GM18499 (cell line): Measurements from ENCODE around the gene LCE3A.
"Not testable (repeated sequence)": the region's sequence is repeated elsewhere in the genome, so short reads cannot be mapped to it uniquely, and the experiment has no call there.

Experiments used
- ATAC-seq: cut with Tn5 transposase; IDR thresholded peaks from one replicate; pipeline ENCODE4 v1.9.1; 2021; ENCODE audit warnings: moderate number of reproducible peaks; ENCODE audit not compliant: insufficient read depth, unreplicated experiment

Gene LCE3A, protein sequence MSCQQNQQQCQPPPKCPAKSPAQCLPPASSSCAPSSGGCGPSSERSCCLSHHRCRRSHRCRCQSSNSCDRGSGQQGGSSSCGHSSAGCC

DNA sequence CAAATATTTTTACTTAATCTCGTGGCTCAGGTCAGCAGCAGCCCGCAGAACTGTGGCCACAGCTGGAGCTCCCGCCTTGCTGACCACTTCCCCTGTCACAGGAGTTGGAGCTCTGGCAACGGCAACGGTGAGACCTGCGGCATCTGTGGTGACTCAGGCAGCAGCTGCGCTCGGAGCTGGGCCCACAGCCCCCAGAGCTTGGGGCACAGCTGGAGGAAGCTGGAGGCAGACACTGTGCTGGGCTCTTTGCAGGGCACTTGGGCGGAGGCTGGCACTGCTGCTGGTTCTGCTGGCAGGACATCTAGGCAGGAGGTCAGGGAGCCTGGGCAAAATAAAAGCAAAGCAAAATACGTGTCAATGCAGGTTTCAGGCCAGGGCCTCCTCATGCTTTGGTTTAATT lies at the start of gene LCE3A:
LCE3A (minus strand) TSS at position 301 of the 400 bp plus-strand sequence; CDS start at position 301, 0 bp downstream.
- no peak for ATAC-seq

DNA sequence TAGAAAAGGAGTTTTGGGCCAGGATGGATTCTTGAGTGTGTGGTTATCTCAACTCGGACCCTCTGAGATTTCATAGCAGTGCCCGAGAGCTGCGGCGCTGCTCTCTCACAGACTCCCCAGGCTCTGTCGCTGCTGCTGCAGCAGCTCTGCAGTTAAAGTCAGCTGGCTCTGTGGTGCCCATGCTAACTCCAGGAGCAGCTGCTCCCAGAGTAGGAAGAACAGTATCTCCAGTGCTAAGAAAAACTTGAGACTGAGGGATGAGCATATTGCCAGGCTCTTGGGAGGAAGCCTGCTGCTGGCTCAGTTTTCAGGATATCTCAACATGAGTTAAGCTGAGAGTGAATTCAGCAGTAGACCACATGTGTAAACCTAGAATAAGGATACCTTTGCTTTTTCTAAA lies 44.7 kb upstream of the LCE3A start:
- ATAC-seq: no peak

DNA sequence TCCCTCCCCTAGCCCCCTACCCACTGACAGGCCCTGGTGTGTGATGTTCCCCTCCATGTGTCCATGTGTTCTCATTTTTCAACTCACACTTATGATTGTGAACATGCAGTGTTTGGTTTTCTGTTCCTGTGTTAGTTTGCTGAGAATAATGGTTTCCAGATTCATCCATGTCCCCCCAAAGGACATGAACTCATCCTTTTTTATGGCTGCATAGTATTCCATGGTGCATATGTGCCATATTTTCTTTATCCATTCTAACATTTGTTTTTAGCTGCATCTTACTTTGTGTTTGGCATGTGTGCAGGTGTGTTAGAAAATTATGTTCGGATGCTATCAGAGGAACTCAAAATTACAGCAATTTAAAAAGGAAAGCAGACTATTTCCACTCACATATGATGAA lies 43.3 kb upstream of the LCE3A start:
- ATAC-seq: not testable (repeated sequence)

DNA sequence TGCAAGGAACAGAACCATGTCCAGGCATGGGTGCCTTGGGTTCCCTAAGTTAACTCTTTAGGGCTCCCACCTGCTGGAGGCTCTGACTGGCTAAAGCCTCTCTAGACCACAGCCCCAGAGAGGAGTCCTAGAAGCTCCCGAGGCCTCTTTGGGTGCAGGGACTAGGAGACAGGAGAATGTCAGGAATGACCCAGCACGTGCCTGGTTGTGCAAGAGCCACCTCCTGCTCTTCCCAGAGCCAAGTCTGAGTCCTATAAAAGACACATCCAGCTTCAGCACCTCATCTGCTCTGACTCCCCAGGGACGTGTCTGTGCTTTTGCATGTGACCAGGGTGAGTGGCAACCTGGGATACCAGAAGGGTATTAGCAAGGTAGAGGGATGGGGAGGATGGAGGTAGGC lies 40.2 kb upstream of the LCE3A start, which contains the start of gene LCE2D:
LCE2D (plus strand) TSS at position 283 of the 400 bp plus-strand sequence. CDS start 726 bp downstream, outside the sequence.
- no peak for ATAC-seq

DNA sequence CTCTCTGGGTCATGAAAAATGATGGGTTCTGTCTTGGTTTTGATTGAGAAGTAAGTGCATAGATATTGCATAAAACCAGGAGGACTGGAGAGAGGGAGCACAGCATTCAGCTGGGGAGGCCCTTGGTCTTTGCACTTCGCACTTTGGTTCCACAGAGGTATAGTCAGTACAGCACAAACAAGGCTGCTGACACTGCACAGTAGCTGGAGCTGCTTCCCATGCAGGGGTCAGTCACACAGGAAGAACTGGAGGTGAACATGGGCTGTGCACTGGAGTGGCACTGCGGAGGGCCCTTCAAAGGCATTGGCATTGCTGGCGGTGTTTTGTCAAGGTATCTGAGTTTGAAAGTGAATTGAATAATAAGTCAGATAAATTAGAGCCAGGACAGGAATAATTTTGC lies 35.7 kb upstream of the LCE3A start:
- ATAC-seq: no peak

DNA sequence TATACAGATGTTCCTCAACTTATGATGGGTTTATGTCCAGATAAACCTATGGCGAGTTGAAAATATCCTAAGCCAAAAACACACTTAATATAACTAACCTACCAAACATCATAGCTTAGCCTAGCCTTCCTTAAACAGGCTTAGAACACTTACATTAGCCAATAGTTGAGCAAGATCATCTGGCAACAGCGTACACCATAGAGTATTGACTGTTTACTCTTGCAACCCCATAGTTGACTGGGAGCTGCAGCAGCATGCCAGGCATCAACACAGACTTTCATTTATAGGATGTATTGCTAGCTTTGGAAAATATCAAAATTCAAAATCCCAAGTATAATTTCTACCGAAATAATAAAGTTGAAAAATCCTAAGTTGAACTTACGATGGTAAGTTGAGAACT lies 34.8 kb upstream of the LCE3A start:
- no peak for ATAC-seq

DNA sequence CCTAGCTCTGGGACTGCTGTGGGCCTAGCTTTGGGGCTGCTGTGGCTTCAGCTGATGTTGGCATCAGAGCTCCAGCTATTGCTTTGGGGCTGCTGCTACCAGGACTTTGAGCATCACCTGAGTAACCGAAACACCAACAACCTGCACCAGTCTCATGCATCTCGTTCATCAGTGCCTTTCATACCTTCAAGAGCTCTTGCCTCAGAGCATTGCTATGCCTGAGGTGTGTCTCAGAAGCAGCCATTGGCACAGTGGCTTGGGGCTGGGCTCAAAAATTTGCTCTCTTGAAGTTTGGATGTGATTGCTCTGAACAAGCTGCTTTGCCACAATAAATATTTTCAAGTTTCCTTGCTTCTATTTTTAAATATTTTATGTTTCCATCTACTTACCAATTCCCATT lies 33.6 kb upstream of the LCE3A start:
- no peak for ATAC-seq

DNA sequence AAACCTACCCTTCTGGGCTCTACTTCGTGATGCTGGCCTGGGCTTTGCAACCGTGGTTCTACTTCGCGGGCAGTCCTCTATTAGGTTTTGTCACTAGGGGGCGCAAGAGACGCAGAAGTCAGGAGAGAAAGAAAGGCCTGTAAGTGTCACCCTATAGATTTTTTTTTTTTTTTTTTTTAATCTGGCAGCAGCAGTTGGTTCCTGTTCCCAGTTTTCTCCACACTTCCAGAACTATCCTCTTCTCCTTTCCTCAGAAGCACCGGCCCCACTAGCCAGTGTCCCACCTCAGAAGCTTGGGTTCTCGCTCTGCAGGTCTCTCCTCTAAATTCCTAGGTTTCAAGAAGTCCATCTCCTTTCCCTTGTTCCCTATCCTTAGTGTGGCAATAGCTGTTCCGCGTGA lies 31.2 kb upstream of the LCE3A start:
- ATAC-seq: no peak

DNA sequence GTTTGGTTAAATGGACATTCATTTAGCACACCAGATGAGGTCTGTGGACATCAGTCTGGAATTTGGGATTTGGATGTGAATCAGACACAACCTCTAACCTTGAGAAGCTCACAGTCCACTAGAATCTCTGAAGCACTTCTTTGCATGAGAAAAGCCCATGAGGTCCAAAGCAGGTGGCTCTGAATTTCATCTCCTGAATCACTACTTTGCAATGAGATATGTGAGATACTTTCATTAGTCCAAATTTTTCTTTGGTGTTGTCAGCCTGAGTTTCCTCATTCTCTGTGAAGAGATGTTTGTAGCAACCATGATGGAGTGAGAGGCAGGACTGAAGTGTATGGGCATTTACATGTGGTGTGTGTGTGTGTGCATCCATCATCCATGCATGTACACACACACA lies 23.8 kb upstream of the LCE3A start:
- ATAC-seq: no peak

DNA sequence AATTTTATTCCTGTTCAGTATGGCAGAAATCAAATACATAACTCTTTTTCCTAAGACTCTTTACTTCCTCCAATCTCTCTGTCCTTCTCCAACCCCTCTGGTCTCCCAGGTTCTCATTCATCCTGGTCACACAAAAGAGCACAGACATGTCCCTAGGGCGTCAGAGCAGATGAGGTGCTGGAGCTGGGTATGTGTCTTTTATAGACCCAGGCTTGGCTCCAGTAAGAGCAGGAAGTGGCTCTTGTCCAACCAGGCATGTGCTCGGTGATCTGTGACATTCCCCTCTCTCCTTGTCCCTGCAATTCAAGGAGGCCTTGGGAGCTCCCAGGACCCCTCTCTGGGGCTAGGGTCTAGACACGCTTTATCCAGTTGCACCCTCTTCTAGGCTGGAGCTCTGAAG lies 22.2 kb upstream of the LCE3A start:
- no peak for ATAC-seq

DNA sequence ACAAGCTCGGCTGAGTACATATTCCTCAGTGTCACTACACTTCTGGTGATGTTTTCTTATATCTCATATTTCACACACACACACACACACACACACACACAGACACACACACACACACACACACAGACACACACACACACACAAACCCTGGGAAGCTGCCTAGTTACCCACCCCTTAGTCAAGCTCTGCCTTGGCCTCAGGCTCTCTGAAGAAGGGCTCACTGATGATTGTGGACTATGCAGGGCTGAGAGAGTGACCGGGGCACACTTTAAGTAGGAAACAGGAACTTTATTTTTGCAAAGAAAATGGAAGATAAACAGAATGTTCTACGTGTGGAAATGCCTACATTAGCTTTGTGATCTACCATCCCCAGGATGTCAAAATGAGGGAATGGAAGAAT lies 21.0 kb upstream of the LCE3A start:
- ATAC-seq: no peak

DNA sequence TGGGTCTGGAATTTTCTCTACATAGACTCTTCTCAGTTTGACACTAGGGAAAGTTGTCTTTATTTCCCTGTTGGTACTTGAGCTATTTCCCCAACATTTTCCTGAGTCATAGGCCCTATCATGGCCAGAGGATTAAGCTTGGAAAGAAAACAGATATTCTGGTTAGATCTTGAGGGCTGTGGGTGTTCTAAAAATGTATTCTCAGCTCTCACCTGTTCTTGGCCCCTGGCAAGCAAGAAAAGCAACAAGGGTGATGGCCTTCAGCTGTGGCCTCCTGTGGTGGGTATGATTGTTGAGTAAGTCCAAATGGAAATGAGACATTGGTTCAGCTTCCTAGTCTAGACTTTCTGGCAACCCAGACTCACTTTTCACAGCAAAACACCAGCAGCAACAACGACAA lies 17.4 kb upstream of the LCE3A start:
- no peak for ATAC-seq

DNA sequence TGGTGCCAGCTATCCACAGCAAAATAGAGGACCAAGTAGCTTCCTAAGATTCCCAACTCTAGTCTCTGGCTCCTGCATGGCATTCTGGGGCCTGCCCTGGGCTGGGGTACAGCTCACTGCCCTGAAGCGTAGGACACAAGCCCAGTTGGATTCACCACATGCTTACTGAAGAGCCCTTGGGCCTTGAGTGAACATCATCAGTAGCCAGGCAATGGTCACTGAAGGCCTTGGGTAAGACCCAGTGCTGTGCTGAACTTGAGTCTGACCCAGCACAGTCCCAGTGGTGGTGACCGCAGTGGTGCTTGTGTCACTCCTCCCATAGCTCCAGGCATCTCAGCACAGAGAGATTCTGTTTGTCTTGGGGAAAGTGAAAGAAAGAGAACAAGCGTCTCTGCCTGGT lies 7.7 kb upstream of the LCE3A start:
- ATAC-seq: no peak

DNA sequence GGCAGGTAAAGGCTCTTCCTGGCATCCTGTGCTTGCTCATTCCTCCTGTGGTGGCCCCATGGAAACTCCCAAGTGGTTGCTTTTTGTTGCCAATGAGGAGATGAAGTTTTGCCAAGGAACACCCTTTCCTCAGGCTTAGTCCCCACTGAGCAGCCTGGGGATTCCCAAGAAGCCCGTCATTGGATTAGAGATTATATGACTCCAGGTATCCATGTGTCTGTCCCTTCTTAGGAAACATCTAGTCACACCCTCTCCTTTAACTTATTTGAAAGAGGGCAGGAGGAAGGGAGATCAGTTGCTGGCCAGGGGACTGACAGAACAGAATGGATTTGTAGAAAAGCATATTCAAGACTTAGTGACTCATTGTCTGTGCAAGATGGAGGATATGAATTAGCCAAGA lies 3.8 kb upstream of the LCE3A start:
- ATAC-seq: no peak

DNA sequence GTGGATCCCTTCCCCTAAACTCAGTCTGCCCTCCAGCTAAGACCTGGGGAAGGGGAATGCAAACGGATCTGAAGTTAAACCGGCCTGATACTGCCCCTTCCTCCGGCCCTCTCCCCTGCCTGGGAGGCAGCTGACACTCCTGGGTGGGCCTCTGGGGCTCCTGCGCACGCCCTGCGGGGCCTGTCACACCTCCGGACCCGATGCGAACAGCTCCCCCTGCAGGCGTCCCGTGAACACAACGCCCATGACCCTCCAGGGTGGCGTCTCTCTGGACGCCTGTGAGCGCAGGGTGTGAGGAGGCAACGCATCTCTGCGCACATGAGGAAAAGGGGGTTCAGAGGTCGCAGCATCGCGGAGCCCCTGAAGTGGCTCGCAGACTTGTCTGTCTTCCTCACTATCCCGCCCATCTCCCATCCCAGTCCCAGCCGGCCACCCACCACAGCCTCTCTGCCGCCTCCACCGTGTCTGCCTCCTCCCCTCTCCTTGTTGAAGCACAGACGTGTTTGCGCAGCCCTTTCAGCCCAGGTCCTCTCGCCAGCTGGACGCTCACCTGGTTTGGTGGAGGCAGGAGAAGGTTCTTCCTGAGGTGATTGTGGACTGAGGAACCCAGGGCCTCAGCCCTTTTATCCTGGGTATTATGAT lies 421 bp upstream of the LCE3A start:
- ATAC-seq: no peak

DNA sequence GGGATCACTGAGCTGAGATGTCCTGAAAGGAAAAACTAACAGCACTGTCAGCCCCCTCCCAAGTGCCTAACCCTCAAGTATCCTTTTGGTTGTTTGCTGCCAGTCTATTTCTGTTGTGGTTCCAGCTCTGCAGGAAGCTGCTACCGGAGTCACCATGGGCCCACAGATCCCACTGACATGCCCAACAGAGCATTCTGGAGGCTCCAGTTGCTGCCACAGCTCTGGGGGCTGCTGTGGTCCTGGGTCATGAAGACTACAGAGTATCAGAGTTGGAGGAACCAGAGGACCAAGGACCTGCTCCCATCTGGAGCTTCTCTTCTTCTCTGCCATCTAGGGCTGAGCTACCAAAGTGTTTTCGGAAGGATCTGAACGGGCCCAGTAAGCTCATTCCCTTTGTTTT lies 910 bp downstream of the LCE3A start:
- ATAC-seq: no peak

DNA sequence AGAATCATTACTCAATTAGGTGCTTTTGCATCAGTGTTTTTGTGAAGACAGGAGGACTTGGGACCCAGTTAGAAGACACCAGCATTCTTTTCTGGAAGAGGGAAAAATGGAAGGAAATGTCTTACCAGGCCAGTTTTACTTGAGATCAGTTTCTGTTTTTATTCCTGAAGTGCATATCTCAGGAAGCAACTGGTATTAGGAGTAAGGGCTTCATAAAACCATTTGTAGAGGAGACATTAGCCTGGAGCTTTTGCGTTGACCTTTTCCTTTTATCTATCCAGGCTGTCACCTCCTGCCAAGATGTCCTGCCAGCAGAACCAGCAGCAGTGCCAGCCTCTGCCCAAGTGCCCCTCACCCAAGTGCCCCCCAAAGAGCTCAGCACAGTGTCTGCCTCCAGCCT lies 9.4 kb downstream of the LCE3A start, which contains the start of gene LCE3B:
LCE3B (plus strand) TSS at position 301 of the 400 bp plus-strand sequence; CDS start at position 301, 0 bp downstream.
- ATAC-seq: no peak

DNA sequence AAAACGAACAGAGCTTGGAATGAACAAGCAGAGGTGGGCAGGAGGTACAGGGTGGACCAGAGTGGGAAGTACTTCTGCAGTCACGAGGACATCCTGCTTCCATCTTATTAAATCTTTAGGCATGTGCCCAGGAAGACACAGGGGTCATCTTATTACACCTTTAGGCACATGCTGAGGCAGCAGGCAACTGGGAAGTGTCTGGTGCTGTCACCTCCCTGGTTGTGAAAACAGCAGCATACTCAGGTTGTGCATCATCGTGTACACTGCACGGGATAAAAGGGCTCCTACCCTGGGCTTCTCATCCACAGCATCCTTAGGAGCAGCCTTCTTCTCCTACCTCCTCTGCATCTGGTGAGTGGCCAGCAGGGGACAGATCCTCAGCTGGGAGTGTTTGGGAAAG lies 23.0 kb downstream of the LCE3A start, which contains the start of gene LCE3C:
LCE3C (plus strand) TSS at position 301 of the 400 bp plus-strand sequence. CDS start 498 bp downstream, outside the sequence.
- no peak for ATAC-seq

DNA sequence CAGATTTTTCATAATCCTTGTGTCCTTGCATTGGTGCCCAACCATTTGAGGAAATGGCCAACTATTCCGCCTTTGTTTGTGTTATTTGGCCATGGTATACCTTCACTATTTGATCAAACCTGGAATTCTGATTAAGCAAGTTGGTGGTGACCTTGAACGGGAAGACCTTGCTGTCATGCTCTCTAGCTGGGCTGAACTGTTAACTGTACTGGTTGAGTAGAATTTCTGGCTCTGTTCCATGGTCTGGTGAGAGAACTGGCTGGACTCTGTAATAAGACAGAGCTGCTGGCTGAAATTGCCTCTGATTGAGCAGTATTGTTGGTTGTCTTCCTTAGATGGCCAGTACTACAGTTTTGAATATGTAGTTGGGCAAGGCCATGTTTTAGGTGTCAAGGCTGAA lies 25.9 kb downstream of the LCE3A start:
- ATAC-seq: no peak

DNA sequence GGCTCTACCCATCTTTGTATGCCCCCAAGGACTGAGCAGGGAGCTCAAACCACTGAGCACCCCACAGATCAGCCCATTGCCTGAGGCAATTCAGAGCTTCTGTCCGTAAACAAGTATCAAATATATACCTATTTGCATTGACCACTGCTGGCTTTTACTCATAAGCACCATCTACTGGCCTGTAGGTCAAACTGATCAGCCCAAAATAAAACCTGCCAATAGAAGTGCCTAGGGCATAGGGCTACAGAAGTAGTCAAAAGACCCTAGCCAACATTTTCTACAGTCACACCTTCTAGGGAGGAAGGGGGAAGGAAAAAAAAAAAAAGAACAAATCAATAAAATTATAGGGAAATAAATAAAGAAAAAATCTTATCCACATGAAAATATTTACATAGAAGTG lies 37.3 kb downstream of the LCE3A start:
- no peak for ATAC-seq

DNA sequence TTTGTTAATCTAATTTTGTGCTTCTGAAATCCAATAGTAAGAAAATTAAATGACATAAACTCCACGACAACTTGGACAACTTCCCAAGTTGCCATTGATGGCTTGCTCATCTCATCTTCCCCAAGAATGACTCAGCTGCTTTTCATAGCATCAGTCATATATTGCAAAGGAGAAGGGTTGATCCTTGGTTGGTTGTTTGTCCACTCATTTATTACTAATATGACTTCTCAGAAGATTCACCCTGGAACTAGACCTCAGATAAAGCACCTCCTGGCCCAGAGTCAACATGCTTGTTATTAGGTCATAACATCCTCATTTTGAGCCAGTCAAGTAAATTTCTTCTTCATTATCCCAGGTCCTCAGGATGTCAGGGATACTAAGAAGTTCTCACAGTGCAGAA lies 40.3 kb downstream of the LCE3A start:
- ATAC-seq: no peak

DNA sequence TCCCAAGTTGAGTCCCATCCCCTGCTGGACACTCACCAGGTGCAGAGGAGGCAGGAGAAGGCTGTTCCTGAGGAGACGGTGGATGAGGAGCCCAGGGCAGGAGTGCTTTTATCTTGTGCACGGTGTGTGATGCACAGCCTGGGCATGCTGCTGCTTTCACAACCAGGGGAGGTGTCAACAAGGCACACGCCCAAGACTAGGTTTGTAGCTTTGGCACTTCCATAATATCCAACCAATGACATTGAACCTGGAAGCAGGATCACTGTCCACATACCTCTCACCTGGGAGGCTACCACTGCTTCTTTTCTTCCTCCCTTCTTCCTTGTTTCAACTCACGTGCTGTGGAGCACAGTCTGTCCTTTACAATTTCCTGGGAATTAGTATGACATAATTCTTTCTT lies 42.5 kb downstream of the LCE3A start, which contains the start of gene LCE3D:
LCE3D (minus strand) TSS at position 84 of the 400 bp plus-strand sequence. CDS start 580 bp downstream, outside the sequence.
- ATAC-seq: no peak
